ENCODE measurements around the gene RHOBTB1.

- TF ChIP-seq CTCF (conservative IDR thresholded peaks at IDR 0.05): no peak
- TF ChIP-seq ZFX (IDR thresholded peaks at IDR 0.05): no peak
Observed at GRCh38 chr10:60943316-60944057, 498 bp downstream of the RHOBTB1 start.
